ENCODE measurements around the gene BHLHE41.

The BHLHE41 gene

GRCh38 chr12:26100666-26101349 is 24.0 kb downstream of the BHLHE41 start:
- DNase-seq (ENCODE audit: extremely low read depth, insufficient read length) = no peak
- H3K27me3 ChIP-seq (replicated peaks; ENCODE audit: control insufficient read depth, insufficient read depth, low read length) = no peaks in the 10 kb centered on the region; the same call in 1 of the 2 replicates
- no peak overlapping the region for H3K4me3 ChIP-seq (replicated peaks; ENCODE audit: low read depth, low read length)
- H3K36me3 ChIP-seq (ENCODE audit: control insufficient read depth, insufficient read depth, low read length) = no peaks in the 10 kb centered on the region
- TF ChIP-seq, protein P1, sequence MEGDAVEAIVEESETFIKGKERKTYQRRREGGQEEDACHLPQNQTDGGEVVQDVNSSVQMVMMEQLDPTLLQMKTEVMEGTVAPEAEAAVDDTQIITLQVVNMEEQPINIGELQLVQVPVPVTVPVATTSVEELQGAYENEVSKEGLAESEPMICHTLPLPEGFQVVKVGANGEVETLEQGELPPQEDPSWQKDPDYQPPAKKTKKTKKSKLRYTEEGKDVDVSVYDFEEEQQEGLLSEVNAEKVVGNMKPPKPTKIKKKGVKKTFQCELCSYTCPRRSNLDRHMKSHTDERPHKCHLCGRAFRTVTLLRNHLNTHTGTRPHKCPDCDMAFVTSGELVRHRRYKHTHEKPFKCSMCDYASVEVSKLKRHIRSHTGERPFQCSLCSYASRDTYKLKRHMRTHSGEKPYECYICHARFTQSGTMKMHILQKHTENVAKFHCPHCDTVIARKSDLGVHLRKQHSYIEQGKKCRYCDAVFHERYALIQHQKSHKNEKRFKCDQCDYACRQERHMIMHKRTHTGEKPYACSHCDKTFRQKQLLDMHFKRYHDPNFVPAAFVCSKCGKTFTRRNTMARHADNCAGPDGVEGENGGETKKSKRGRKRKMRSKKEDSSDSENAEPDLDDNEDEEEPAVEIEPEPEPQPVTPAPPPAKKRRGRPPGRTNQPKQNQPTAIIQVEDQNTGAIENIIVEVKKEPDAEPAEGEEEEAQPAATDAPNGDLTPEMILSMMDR (IDR thresholded peaks at IDR 0.05; ENCODE audit: insufficient read depth, low read length, poor library complexity, severe bottlenecking) = no peak

DNA sequence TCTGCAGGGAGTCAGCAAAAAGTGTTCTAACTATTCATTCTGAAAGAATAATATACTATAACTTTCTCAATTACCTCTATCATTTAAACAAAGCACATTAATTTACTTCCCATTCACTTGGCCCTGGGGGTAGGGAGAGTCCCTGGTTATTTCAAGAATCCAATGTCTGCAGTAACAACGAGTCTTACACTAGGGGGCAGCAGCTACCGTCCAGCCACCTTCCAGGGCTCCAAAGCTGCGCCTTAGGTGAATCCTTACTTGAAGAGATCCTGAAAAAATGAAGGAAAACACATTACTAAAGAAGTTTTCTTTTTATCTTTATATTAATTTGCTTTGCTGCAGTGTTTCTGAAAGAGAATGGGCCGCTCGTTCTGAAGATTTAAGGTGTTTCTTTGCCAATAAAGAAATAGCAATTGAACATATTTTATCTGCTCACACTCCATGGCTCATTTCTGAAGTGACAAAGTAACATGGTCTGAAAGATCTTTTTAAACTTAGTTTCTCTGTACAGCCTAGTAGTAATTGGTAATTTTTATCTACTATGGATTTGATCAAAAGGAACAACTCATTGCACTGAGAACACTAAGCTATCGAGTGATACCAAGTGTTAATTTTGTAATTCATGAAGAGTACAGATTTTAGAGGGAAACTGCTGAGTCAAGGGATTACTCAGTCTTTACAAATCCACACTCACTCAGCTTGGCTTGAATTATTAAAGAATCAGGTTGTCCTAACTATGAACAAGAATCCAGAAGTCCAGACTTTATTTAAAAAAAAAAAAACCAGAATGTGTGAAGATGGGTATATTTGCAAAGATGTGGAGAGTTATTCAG is 27.6 kb downstream of the BHLHE41 start:
- H3K36me3 ChIP-seq (ENCODE audit: control insufficient read depth, insufficient read depth, low read length) = no peaks in the 10 kb centered on the region
- no peak overlapping the region for H3K4me3 ChIP-seq (replicated peaks; ENCODE audit: low read depth, low read length)
- no peaks in the 10 kb centered on the region; the same call in 1 of the 2 replicates for H3K27me3 ChIP-seq (replicated peaks; ENCODE audit: control insufficient read depth, insufficient read depth, low read length)
- DNase-seq (ENCODE audit: extremely low read depth, insufficient read length) = no peak
- TF ChIP-seq, protein P1 (IDR thresholded peaks at IDR 0.05; ENCODE audit: insufficient read depth, low read length, poor library complexity, severe bottlenecking) = peak; percentile 95

DNA sequence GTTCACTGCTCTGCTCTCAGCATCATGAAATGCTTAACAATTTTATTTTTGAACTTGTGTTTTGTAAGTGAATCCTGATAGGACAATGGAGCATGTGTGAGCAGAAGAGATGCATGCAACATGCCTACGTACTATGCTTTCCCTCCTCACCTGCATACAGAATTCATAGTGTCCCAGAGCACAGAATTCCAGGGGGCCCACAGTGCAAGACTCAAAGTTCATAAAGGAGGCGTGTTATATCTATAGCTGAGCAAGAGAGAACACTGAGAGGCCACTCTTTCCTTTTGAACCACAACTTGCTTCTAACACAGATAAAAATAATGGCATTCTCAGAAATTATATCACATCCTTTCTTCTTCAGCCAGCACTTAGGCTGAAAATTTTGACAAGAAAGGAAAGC is 28.8 kb downstream of the BHLHE41 start:
- Histone ChIP-seq H3K36me3 (ENCODE audit: control insufficient read depth, insufficient read depth, low read length) (no peaks in the 10 kb centered on the region), H3K4me3 (replicated peaks; ENCODE audit: low read depth, low read length) (no peak overlapping the region), H3K27me3 (replicated peaks; ENCODE audit: control insufficient read depth, insufficient read depth, low read length) (no peaks in the 10 kb centered on the region; the same call in 1 of the 2 replicates)
- TF ChIP-seq, protein P1 (IDR thresholded peaks at IDR 0.05; ENCODE audit: insufficient read depth, low read length, poor library complexity, severe bottlenecking) = no peak
- no peak for DNase-seq (ENCODE audit: extremely low read depth, insufficient read length)

DNA sequence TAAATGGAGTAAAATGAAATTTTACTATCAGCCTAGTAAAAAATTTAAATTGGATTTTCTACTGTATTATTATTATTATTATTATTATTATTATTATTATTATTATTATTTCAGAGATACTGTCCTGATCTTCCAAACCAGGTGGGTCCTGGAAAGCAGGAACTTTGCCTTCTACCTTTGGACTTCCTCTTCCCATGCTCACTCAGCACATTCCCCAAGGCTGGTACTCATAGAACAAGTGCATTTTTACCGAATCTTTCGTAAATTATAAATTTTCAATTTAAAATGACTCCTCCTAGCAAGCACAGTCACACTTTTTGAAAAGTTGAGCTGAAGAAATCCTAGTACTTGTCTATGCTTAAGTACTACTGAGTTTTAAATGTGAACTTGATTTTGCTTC is 29.7 kb downstream of the BHLHE41 start:
- TF ChIP-seq, protein P1 (IDR thresholded peaks at IDR 0.05; ENCODE audit: insufficient read depth, low read length, poor library complexity, severe bottlenecking) = no peak
- Histone ChIP-seq H3K27me3 (replicated peaks; ENCODE audit: control insufficient read depth, insufficient read depth, low read length) (no peaks in the 10 kb centered on the region; the same call in 1 of the 2 replicates), H3K36me3 (ENCODE audit: control insufficient read depth, insufficient read depth, low read length) (no peaks in the 10 kb centered on the region), H3K4me3 (replicated peaks; ENCODE audit: low read depth, low read length) (no peak overlapping the region)
- DNase-seq (ENCODE audit: extremely low read depth, insufficient read length) = no peak

- no peak for DNase-seq (ENCODE audit: extremely low read depth, insufficient read length)
- TF ChIP-seq, protein P1 (IDR thresholded peaks at IDR 0.05; ENCODE audit: insufficient read depth, low read length, poor library complexity, severe bottlenecking) = no peak
- Histone ChIP-seq H3K36me3 (ENCODE audit: control insufficient read depth, insufficient read depth, low read length) (no peaks in the 10 kb centered on the region), H3K27me3 (replicated peaks; ENCODE audit: control insufficient read depth, insufficient read depth, low read length) (no peaks in the 10 kb centered on the region; the same call in 1 of the 2 replicates), H3K4me3 (replicated peaks; ENCODE audit: low read depth, low read length) (no peak overlapping the region)
Observed at GRCh38 chr12:26092346-26093105, 32.3 kb downstream of the BHLHE41 start.
